Measurements from ENCODE around the gene CNDP1.

CNDP1 gene

DNA sequence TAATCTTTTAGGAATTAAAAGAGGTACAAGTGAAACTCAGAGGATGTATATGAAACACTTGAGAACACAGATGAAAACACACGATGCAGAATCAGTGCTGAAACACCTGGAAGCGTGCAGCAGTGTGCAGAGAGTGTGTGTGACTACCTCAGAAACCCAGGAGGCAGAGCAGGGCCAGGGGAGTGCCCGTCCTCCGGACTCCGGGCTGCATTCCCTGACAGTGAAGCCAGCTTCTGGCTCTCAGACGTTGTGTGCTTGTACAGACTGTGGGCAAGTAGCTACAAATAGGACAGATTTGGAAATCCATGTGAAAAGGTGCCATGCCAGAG, 98.0 kb downstream of the CNDP1 start:
- H3K9me3 ChIP-seq (ENCODE audit: severe bottlenecking), result no peaks in the 10 kb centered on the region
- H3K36me3 ChIP-seq, result peaks cover 21% of the 10 kb centered on the region
- TF ChIP-seq, protein P1, sequence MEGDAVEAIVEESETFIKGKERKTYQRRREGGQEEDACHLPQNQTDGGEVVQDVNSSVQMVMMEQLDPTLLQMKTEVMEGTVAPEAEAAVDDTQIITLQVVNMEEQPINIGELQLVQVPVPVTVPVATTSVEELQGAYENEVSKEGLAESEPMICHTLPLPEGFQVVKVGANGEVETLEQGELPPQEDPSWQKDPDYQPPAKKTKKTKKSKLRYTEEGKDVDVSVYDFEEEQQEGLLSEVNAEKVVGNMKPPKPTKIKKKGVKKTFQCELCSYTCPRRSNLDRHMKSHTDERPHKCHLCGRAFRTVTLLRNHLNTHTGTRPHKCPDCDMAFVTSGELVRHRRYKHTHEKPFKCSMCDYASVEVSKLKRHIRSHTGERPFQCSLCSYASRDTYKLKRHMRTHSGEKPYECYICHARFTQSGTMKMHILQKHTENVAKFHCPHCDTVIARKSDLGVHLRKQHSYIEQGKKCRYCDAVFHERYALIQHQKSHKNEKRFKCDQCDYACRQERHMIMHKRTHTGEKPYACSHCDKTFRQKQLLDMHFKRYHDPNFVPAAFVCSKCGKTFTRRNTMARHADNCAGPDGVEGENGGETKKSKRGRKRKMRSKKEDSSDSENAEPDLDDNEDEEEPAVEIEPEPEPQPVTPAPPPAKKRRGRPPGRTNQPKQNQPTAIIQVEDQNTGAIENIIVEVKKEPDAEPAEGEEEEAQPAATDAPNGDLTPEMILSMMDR (IDR thresholded peaks at IDR 0.05; ENCODE audit: low read depth, low read length), result no peak
- H3K27ac ChIP-seq, result no peak overlapping the region
- H3K4me3 ChIP-seq (ENCODE audit: low read depth, low read length), result no peak overlapping the region
- no peaks in the 10 kb centered on the region for H3K27me3 ChIP-seq (ENCODE audit: insufficient read depth, low read depth, severe bottlenecking)
- no peak for DNase-seq

DNA sequence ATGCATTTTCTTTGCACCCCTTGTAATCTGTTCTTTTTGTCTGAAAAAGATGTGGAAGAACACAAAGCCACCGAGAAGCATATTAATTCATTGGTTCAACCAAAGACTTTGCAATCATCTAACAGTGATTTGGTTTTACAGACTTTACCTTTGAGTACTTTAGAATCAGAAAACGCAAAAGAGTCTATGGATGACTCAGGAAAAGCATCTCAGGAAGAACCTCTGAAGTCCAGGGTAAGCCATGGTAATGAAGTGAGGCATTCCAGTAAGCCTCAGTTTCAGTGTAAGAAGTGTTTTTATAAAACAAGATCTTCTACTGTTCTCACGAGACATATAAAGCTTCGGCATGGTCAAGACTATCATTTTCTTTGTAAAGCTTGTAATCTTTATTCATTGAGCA, 98.6 kb downstream of the CNDP1 start:
- Histone ChIP-seq H3K27me3 (ENCODE audit: insufficient read depth, low read depth, severe bottlenecking) (no peaks in the 10 kb centered on the region), H3K9me3 (ENCODE audit: severe bottlenecking) (no peaks in the 10 kb centered on the region), H3K36me3 (peaks cover 21% of the 10 kb centered on the region), H3K4me3 (ENCODE audit: low read depth, low read length) (no peak overlapping the region), H3K27ac (no peak overlapping the region)
- DNase-seq, result no peak
- TF ChIP-seq, protein P1 (IDR thresholded peaks at IDR 0.05; ENCODE audit: low read depth, low read length), result no peak

DNA sequence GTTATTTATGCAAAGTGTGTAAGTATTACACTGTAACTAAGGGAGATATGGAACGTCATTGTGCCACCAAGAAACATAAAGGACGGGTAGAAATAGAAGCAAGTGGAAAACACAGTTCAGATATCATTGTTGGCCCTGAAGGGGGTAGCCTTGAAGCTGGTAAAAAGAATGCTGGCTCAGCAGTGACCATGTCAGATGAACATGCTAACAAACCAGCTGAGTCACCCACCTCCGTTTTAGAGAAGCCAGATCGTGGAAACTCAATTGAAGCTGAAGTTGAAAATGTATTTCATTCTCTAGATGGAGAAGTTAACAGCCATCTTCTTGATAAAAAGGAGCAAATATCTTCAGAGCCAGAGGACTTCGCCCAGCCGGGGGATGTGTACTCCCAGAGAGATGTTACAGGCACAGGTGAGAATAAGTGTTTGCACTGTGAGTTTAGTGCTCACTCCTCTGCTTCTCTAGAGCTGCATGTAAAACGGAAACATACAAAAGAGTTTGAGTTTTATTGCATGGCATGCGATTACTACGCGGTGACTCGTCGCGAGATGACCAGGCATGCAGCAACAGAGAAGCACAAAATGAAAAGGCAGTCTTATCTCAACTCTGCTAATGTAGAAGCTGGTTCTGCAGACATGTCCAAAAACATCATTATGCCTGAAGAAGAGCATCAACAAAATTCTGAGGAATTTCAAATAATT, 99.5 kb downstream of the CNDP1 start:
- peaks cover 21% of the 10 kb centered on the region for H3K36me3 ChIP-seq
- TF ChIP-seq, protein P1 (IDR thresholded peaks at IDR 0.05; ENCODE audit: low read depth, low read length), result no peak
- H3K27me3 ChIP-seq (ENCODE audit: insufficient read depth, low read depth, severe bottlenecking), result no peaks in the 10 kb centered on the region
- no peak for DNase-seq
- no peak overlapping the region for H3K4me3 ChIP-seq (ENCODE audit: low read depth, low read length)
- no peaks in the 10 kb centered on the region for H3K9me3 ChIP-seq (ENCODE audit: severe bottlenecking)
- H3K27ac ChIP-seq, result no peak overlapping the region

DNA sequence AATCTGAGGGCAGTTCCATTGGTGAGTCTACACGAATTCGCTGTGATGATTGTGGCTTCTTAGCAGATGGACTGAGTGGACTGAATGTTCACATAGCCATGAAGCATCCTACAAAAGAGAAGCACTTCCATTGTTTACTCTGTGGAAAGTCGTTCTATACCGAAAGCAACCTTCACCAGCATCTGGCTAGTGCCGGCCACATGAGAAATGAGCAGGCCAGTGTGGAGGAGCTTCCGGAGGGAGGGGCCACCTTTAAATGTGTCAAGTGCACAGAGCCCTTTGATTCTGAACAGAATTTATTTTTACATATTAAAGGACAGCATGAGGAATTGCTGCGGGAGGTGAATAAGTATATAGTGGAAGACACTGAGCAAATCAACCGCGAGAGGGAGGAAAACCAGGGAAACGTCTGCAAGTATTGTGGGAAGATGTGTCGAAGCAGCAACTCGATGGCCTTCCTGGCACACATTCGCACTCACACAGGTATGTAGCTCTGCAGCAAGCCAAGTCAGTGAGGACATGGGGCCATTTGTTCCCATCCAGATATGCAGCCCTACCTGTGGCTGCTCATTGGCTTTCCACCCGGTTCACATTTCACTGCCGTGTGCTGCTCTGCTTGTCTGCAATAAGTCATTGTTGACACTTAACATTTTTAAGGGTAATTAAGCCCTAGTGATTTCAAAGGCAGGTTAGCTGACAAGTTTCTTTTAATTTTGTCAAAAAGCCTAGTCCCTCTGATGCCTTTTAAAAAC, 101.1 kb downstream of the CNDP1 start:
- H3K27me3 ChIP-seq (ENCODE audit: insufficient read depth, low read depth, severe bottlenecking), result no peaks in the 10 kb centered on the region
- TF ChIP-seq, protein P1 (IDR thresholded peaks at IDR 0.05; ENCODE audit: low read depth, low read length), result no peak
- DNase-seq, result no peak

More for the DNA sequence above, 101.1 kb downstream of the CNDP1 start:
- Histone ChIP-seq H3K4me3 (ENCODE audit: low read depth, low read length) (no peak overlapping the region), H3K27ac (no peak overlapping the region), H3K9me3 (ENCODE audit: severe bottlenecking) (no peaks in the 10 kb centered on the region), H3K36me3 (peaks cover 21% of the 10 kb centered on the region)

Measured in WERI-Rb-1 (cell line).